Gastrocnemius medialis (tissue), 4 donors: ENCODE measurements around the gene RAP2A.

Experiments used
- POLR2A ChIP-seq, 2 donors: fragments of 450-650 bp; IDR thresholded peaks; one replicate each; pipeline ENCODE4 v1.6.1; 2017; ENCODE audit warnings: antibody characterized with exemption in 2 of 2, mild to moderate bottlenecking in 2 of 2, moderate library complexity in 2 of 2
- TF ChIP-seq, protein P1 (sequence below), 5 experiments: fragments of 450-650 bp in 3 of 5; fragments of 200-600 bp in 2 of 5; sonication (generic) in 2 of 5; IDR thresholded peaks in 4 of 5; conservative IDR thresholded peaks in 1 of 5; 1 replicate in 4 of 5; 2 replicates in 1 of 5; pipeline ENCODE4 v1.5.1; 2016 to 2019; ENCODE audit warnings: antibody characterized with exemption in 5 of 5, mild to moderate bottlenecking in 3 of 5, moderate library complexity in 3 of 5

DNA sequence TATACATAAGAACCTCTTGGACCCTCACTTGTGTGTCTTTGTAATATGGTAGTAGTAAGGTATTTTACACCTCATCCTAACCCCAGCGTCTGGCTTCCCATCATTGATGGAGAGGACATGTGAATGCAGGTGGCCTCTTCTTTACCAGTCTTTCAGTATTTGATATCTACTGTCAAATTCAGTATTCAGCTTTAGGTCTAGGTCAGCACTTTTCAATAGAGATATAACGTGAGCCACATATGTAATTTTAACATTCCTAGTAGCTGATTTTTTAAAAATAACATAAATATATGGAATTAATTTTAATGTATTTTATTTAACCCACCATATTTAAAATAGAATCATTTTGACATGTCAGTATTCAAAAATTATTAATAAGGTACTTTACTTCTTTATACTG is 2.9 kb downstream of the RAP2A start:
- no peak for TF ChIP-seq POLR2A (IDR thresholded peaks at IDR 0.05)
- TF ChIP-seq, protein P1, sequence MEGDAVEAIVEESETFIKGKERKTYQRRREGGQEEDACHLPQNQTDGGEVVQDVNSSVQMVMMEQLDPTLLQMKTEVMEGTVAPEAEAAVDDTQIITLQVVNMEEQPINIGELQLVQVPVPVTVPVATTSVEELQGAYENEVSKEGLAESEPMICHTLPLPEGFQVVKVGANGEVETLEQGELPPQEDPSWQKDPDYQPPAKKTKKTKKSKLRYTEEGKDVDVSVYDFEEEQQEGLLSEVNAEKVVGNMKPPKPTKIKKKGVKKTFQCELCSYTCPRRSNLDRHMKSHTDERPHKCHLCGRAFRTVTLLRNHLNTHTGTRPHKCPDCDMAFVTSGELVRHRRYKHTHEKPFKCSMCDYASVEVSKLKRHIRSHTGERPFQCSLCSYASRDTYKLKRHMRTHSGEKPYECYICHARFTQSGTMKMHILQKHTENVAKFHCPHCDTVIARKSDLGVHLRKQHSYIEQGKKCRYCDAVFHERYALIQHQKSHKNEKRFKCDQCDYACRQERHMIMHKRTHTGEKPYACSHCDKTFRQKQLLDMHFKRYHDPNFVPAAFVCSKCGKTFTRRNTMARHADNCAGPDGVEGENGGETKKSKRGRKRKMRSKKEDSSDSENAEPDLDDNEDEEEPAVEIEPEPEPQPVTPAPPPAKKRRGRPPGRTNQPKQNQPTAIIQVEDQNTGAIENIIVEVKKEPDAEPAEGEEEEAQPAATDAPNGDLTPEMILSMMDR (IDR thresholded peaks at IDR 0.05 in 4 of 5, conservative IDR thresholded peaks at IDR 0.05 in 1 of 5), result no peak
